Mucosa of descending colon (tissue), 3 donors: ENCODE measurements around the gene RAPH1. TPM values are rescaled to one million over a fixed set of nuclear protein-coding genes. Genes with fewer than 3 reads are reported as not detected.
"Not testable (repeated sequence)": the region's sequence is repeated elsewhere in the genome, so short reads cannot be mapped to it uniquely, and the experiment has no call there.

Experiments
- ATAC-seq: fragments of 200-7000 bp; cut with Tn5 transposase; one replicate; pipeline ENCODE4 v1.9.1; 2020; ENCODE audit warnings: mild to moderate bottlenecking, moderate library complexity
- DNase-seq, 3 donors: peaks; one replicate each; pipeline ENCODE4 v3.0.0-alpha.2; 2020
- H3K36me3 ChIP-seq: fragments of 200-600 bp; one replicate; pipeline ENCODE4 v1.8.0; 2021; ENCODE audit warnings: low read depth, mild to moderate bottlenecking
- H3K4me1 ChIP-seq: fragments of 200-600 bp; one replicate; pipeline ENCODE4 v1.8.0; 2021; ENCODE audit warnings: low read depth, mild to moderate bottlenecking
- H3K4me3 ChIP-seq: fragments of 200-600 bp; one replicate; pipeline ENCODE4 v1.8.0; 2021; ENCODE audit warnings: mild to moderate bottlenecking
- H3K9me3 ChIP-seq: fragments of 200-600 bp; one replicate; pipeline ENCODE4 v1.8.0; 2021; ENCODE audit warnings: mild to moderate bottlenecking
- CTCF ChIP-seq: fragments of 200-600 bp; IDR thresholded peaks from one replicate; pipeline ENCODE4 v1.8.0; 2022; ENCODE audit warnings: antibody characterized with exemption, mild to moderate bottlenecking
- intact Hi-C, 2 donors: fragments of 100-400 bp; cut with DNase I in 1 of 2; cut with micrococcal nuclease in 1 of 2; formaldehyde crosslinking; loops; one replicate each; pipeline versions ENCODE4 v1.11.0 to v1.11.1; 2022; cut with DNase I, micrococcal nuclease
- total RNA-seq, 3 donors: library from RNA; stranded (reverse); fragmentation: NEBNext Ultra II Directional in 2 of 3; extraction: Animal tissue kit (Norgen Biotek cat#: 25700) in 2 of 3; gene quantifications; one replicate each; pipeline versions ENCODE4 v1.2.1 to v1.2.4, GENCODE V29; 2021 to 2023
- donor health status: DM: no; HTN: no; CAD: no; lungs with moderate emphysema.
- donor health status: DM: no; HTN: no; CAD: no.
- donor health status: DM: no; HTN: yes; CAD: no.

RAPH1 gene
- total RNA-seq, 3 donors from 2014 or later: 48.4 to 60.2 (median 50.4) TPM

DNA sequence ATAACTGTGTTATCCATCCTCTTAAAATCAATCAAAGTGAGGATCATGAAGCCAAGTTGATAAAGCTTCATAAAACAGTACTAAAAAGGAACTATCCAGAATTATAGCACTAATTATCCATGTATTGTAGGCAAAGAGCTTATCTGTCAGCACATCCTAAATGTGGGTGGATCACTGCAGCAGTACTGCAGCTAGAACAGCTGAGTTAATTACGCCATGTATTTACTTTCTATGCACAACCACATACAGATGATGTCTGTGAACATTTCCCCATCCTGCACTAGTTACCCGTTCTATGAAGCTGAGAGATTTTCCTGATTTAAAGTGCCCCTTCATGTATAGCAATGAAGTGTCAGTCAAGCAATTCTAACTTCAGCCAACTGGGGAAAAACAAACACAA, 96.6 kb downstream of the RAPH1 start:
- intact Hi-C loops: no loop called here
- no peak for TF ChIP-seq CTCF
- no peak overlapping the region for H3K4me3 ChIP-seq
- no peaks in the 10 kb centered on the region for H3K9me3 ChIP-seq
- H3K36me3 ChIP-seq: peaks cover 5% of the 10 kb centered on the region
- DNase-seq (no peak), ATAC-seq (peak; percentile 41)
- H3K4me1 ChIP-seq: no peaks in the 10 kb centered on the region

- Histone ChIP-seq H3K4me3 (no peak overlapping the region), H3K9me3 (no peaks in the 10 kb centered on the region), H3K4me1 (no peaks in the 10 kb centered on the region), H3K36me3 (peaks cover 2% of the 10 kb centered on the region)
- ATAC-seq: no peak
- TF ChIP-seq CTCF: no peak
- intact Hi-C loops: no loop called here
- no peak for DNase-seq
Observed at GRCh38 chr2:203437511-203437910, 97.6 kb downstream of the RAPH1 start.

DNA sequence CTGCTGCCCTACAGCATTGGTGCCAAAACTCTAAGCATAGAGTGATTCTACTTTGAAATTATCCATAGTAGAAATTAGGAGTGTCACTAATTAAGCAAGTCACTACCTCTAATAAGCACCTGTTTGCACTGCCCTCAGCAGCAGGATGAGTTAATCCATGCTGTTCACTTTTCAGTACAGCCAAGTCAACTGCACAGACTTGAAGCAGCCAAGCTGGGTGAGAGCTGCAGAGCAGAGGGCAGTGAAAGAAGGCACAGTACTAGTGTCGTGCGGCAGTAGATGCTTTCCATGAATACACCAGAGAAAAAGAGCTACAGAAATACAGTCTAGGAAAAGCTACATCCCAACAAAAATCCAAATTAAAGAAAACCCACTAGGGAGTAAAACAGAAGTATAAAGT, 98.6 kb downstream of the RAPH1 start:
- ATAC-seq (no peak), DNase-seq (no peak)
- intact Hi-C loops: no loop called here
- Histone ChIP-seq H3K4me1 (no peaks in the 10 kb centered on the region), H3K9me3 (no peaks in the 10 kb centered on the region), H3K36me3 (no peaks in the 10 kb centered on the region), H3K4me3 (no peak overlapping the region)
- no peak for TF ChIP-seq CTCF

DNA sequence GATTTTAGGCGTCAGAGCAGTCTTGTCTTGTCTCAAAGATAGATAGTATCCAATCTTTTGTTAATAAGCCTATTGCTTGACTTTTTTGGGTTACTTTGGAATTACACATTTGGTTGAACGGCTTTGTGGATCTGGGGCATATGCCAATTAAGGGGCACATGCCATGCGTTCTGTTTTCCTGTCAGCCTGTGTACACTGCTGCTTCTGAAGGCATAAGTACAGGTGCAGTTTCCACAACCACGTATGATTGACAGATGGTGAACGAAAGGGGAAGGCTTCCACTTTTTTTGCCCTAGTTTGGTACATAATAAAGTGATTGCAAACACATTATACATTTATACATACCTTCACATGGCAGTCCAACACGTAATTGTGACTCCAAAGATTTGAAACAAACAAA, 102.3 kb downstream of the RAPH1 start:
- intact Hi-C loops: no loop called here
- ATAC-seq: no peak
- TF ChIP-seq CTCF: no peak
- DNase-seq: no peak
- H3K4me1 ChIP-seq: no peaks in the 10 kb centered on the region
- H3K9me3 ChIP-seq: no peaks in the 10 kb centered on the region
- H3K4me3 ChIP-seq: no peak overlapping the region
- no peaks in the 10 kb centered on the region for H3K36me3 ChIP-seq

DNA sequence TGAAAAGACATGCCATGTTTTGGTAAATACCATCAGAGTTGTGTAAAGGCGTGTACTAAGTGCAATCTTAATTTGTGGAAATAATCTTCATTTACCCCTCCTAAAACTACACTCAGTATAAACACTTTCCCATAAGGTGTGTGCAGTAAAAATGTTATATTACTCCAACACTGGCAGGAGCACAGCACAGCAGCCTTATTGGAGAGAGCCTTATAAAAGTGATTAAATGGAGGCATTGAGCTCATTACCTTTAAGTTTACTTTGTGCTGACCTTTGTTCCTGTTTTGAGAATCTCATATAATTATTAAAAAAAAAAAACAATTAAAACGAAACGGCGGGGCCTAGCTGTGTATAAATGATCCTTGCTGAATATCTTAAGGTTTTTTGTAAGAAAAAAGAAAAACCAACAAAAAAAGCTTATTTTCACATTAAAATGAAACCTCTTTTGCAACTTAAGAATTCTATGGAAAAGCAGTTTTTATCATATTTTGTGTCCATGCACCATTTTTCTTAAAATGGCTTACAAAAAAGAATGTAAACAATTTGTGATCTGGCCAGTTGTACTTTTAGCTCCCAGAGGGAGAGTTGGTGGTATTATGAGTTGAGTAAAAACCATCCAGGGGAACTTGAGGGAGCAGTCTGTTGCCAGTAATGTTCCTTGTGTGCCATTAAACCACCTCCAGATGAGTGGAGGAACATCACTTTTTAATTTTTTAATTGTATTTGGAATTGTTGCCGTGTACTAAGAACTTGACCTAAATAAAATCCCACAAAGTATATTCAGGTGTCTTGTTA, 103.5 kb downstream of the RAPH1 start:
- intact Hi-C loops: no loop called here
- DNase-seq: no peak
- Histone ChIP-seq H3K9me3 (no peaks in the 10 kb centered on the region), H3K4me3 (no peak overlapping the region), H3K4me1 (no peaks in the 10 kb centered on the region), H3K36me3 (no peaks in the 10 kb centered on the region)
- no peak for TF ChIP-seq CTCF
- peak; percentile 81 for ATAC-seq

DNA sequence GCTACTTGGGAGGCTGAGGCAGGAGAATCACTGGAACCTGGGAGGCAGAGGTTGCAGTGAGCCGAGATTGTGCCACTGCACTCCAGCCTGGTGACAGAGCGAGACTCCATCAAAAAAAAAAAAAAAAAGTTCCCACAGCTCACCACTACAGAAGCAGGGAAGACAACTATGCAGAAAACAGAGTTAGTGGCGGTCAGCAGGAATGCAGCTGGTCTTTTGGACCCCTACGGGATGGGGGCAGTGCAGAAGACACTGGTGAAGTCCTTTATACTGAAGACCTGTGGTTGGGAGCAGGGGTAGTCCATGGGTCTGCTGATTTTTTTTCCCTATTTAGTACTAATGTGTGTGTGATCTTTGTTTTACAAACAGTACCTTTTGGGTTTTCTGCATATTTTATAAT, 105.5 kb downstream of the RAPH1 start:
- DNase-seq, H3K9me3 ChIP-seq, intact Hi-C loops, H3K4me3 ChIP-seq, H3K36me3 ChIP-seq, ATAC-seq, H3K4me1 ChIP-seq: not testable (repeated sequence)
